Esophagus squamous epithelium (tissue), 5 donors: ENCODE measurements around the gene MCL1. TPM values are rescaled to one million over a fixed set of nuclear protein-coding genes. Genes with fewer than 3 reads are reported as not detected.

Source experiments
- DNase-seq: peaks from one replicate; lab custom pipeline; 2025; lab: John Stamatoyannopoulos, UW
- H3K27ac ChIP-seq, 4 donors: fragments of 200-600 bp; sonication (generic); one replicate each; pipeline ENCODE4 v1.5.1; 2016 to 2019; ENCODE audit warnings: mild to moderate bottlenecking in 1 of 4
- H3K27me3 ChIP-seq, 4 donors: fragments of 200-600 bp; sonication (generic); 1 replicate in 3 of 4; 2 replicates in 1 of 4; pipeline versions ENCODE4 v1.5.1 to v1.6.0; 2017 to 2021; ENCODE audit warnings: antibody characterized with exemption in 1 of 4
- H3K36me3 ChIP-seq, 3 donors: fragments of 200-600 bp; sonication (generic); one replicate each; pipeline ENCODE4 v1.5.1; 2016 to 2019
- H3K4me1 ChIP-seq, 3 donors: fragments of 200-600 bp; sonication (generic); one replicate each; pipeline ENCODE4 v1.5.1; 2017 to 2019
- H3K4me3 ChIP-seq, 4 donors: fragments of 200-600 bp; sonication (generic); 1 replicate in 3 of 4; 2 replicates in 1 of 4; pipeline ENCODE4 v1.5.1; 2016 to 2019; ENCODE audit warnings: mild to moderate bottlenecking in 2 of 4, moderate library complexity in 1 of 4
- H3K9me3 ChIP-seq, 3 donors: fragments of 200-600 bp; sonication (generic); one replicate each; pipeline ENCODE4 v1.5.1; 2016 to 2019
- POLR2A ChIP-seq, 4 donors: fragments of 450-650 bp; IDR thresholded peaks; one replicate each; pipeline ENCODE4 v1.6.1; 2017; ENCODE audit warnings: antibody characterized with exemption in 4 of 4, mild to moderate bottlenecking in 4 of 4, moderate library complexity in 3 of 4
- WGBS, 2 donors: methylation state at CpG; one replicate each; pipeline ENCODE4 v1.1.5; 2018; 5-methylcytosine and 5-hydroxymethylcytosine counted together
- intact Hi-C: fragments of 100-400 bp; cut with DNase I; formaldehyde crosslinking; loops from one replicate; pipeline ENCODE4 v1.15.0; 2022
- total RNA-seq, 4 donors: library from RNA; depleted of rRNA; stranded (reverse); fragments of >200 nt; gene quantifications; one replicate each; pipeline ENCODE4 v1.1.0, GENCODE V29; 2016
- TF ChIP-seq, protein P1 (sequence below), 6 experiments: fragments of 450-650 bp in 4 of 6; fragments of 200-600 bp in 2 of 6; sonication (generic) in 2 of 6; IDR thresholded peaks; one replicate each; pipeline ENCODE4 v1.5.1; 2016 to 2019; ENCODE audit warnings: antibody characterized with exemption in 6 of 6, mild to moderate bottlenecking in 4 of 6, moderate library complexity in 4 of 6
- donor health status: DM: yes; HTN: yes; CAD: no.

MCL1 gene
- total RNA-seq, 4 donors from 2014 or later = 167 to 256 (median 216) TPM

DNA sequence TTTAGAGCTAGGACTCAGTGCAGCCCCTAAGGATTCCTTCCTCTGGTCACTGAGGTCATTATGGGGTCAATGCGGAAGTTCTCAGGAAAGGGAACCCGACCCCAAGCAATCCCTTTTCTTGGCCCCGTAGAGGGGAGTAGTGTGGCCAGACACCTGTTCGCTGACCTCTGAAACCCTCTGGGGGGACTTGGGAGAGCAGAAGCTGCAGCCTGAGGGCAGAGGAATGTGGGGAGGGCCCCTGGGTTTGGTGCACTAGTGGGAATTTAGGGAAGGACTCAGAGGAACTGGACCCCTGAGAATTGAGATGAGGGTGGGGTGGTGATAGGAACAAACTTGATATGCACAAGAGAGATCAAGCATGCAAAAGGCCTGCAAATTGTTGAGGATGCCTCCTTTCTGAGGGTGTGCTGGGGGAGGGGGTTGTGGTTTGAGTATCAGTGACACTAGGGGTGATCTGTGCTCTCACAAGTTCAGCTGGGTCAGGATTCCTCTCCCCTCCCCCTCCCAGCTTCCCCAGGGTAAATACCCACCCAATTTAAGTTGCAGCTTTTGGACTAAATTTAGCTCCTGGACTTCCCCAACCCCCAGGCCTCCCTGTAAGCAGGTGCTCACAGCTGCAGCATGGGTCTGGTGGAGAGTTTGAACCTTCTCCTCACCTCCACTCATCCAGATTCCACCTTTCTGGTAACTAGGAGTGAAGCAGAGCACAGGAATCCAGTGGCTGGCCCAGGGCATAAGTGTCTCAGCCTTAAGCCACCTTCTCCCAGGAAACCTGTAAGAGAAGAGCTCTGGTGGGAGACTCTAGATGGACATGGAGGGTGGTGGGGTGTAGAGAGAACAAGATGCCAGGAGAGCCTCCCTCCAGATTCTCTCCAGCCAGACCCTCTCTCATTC lies 16.7 kb downstream of the MCL1 start:
- DNase-seq = peak; percentile 55

GRCh38 chr1:150561974-150562445 lies 17.4 kb downstream of the MCL1 start:
- Histone ChIP-seq H3K4me1 (peaks cover 70 to 89% (median 76%) of the 10 kb centered on the region in 3 donors), H3K9me3 (no peaks in the 10 kb centered on the region), H3K4me3 (peak overlapping the region; percentile 28 to 72 (median 60)), H3K36me3 (peaks cover 0 to 27% (median 0%) of the 10 kb centered on the region in 3 donors), H3K27ac (peak overlapping the region; percentile 98 to 100 (median 100)), H3K27me3 (no peaks in the 10 kb centered on the region)
- DNase-seq = peak; percentile 58
- intact Hi-C loops = loop anchor here (5.0 kb wide), 1 partner anchor 60 kb away; no protein-coding TSS in a partner anchor
- TF ChIP-seq, protein P1, sequence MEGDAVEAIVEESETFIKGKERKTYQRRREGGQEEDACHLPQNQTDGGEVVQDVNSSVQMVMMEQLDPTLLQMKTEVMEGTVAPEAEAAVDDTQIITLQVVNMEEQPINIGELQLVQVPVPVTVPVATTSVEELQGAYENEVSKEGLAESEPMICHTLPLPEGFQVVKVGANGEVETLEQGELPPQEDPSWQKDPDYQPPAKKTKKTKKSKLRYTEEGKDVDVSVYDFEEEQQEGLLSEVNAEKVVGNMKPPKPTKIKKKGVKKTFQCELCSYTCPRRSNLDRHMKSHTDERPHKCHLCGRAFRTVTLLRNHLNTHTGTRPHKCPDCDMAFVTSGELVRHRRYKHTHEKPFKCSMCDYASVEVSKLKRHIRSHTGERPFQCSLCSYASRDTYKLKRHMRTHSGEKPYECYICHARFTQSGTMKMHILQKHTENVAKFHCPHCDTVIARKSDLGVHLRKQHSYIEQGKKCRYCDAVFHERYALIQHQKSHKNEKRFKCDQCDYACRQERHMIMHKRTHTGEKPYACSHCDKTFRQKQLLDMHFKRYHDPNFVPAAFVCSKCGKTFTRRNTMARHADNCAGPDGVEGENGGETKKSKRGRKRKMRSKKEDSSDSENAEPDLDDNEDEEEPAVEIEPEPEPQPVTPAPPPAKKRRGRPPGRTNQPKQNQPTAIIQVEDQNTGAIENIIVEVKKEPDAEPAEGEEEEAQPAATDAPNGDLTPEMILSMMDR (IDR thresholded peaks at IDR 0.05) = peak in 1 of 6 experiments; percentile 1
- TF ChIP-seq POLR2A (IDR thresholded peaks at IDR 0.05) = peak in 2 of 4 donors; percentile 27 to 65
- WGBS, 2 donors = 0% methylated on average over 16 to 17 of the region's 18 CpGs

More for the DNA sequence above, 16.7 kb downstream of the MCL1 start:
- H3K27ac ChIP-seq = peak overlapping the region; percentile 98 to 100 (median 100)
- TF ChIP-seq, protein P1 (IDR thresholded peaks at IDR 0.05) = peak in 1 of 6 experiments; percentile 7
- TF ChIP-seq POLR2A (IDR thresholded peaks at IDR 0.05) = no peak
- H3K27me3 ChIP-seq = no peaks in the 10 kb centered on the region
- peaks cover 77 to 95% (median 81%) of the 10 kb centered on the region in 3 donors for H3K4me1 ChIP-seq
- peaks cover 0 to 20% (median 0%) of the 10 kb centered on the region in 3 donors for H3K36me3 ChIP-seq
- intact Hi-C loops = loop anchor here (5.0 kb wide), 1 partner anchor 60 kb away; no protein-coding TSS in a partner anchor
- no peaks in the 10 kb centered on the region for H3K9me3 ChIP-seq
- H3K4me3 ChIP-seq = peak overlapping the region; percentile 28 to 72 (median 60)
- WGBS, 2 donors = no CpG with 5 or more reads among the region's 4 CpGs

DNA sequence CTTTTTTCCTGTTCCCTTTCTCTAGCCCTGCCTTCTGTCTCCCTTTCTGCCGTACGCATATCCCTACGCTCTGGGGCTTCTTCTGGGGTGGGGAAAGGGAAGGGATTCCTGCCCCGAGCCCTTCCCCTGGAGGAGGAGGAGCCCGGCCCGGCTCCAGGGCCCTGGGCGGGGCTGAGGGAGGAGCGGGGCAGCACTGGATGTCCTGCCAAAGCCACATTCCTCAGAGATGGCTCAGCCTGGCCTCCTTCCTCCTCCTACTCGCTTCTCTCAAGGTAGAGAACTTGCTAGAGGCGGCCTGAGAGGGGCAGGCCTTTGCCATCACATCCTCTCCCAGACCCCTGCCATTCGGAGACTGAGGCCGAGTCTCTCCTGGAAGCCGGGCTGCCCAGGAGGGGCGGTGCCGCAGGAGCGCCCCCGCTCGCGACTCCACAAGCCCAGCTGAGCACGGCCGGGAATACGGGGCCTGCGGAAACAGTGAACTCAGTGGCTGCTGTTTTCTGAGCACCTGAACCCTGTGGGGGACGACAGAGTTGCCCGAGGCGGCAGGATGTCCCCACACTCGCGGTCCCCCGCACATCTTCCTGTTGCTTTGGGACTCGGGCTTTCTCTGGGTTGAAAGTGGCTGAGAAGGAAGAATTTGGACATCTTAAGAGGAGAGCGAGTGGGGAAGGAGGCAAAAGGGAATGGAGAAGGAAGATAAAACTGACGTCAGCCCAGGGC lies 18.0 kb downstream of the MCL1 start:
- H3K27me3 ChIP-seq = no peaks in the 10 kb centered on the region
- intact Hi-C loops = loop anchor here (5.0 kb wide), 1 partner anchor 61 kb away; no protein-coding TSS in a partner anchor
- H3K27ac ChIP-seq = peak overlapping the region; percentile 98 to 100 (median 100)
- H3K36me3 ChIP-seq = peaks cover 0 to 33% (median 0%) of the 10 kb centered on the region in 3 donors
- DNase-seq = peak; percentile 64
- peaks cover 65 to 83% (median 70%) of the 10 kb centered on the region in 3 donors for H3K4me1 ChIP-seq
- TF ChIP-seq, protein P1 (IDR thresholded peaks at IDR 0.05) = peak in 2 of 6 experiments; percentile 3 to 11
- peak in 3 of 4 donors; percentile 52 to 90 (median 90) for TF ChIP-seq POLR2A (IDR thresholded peaks at IDR 0.05)
- H3K9me3 ChIP-seq = no peaks in the 10 kb centered on the region
- 0 to 5% methylated on average over 5 to 19 of the region's 32 CpGs for WGBS, 2 donors
- peak overlapping the region; percentile 28 to 72 (median 60) for H3K4me3 ChIP-seq

DNA sequence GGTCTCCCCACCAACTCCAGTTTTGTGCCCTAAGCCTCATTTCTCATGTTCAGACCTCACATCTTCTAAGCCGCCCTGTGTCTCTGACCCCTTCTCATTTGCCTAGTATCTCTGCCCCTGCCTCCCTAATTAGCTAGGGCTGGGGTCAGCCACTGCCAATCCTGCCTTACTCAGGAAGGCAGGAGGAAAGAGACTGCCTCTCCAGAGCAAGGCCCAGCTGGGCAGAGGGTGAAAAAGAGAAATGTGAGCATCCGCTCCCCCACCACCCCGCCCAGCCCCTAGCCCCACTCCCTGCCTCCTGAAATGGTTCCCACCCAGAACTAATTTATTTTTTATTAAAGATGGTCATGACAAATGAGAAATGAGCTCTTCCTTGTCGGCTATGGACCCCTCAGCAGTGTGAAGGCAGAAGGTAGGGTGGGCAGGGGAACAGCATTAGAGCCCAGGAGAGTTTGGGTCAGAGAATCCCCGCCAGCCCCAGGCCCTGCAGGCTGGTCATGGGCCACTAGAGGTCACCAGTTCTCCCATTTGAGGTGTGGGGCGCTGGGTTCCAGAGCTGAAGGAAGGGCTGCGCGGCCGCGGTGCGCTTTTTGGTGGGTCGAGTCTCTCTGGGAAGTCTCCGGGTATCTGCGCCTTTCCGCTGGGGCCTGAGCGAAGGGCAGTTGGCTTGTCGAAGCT lies 18.7 kb downstream of the MCL1 start:
- Histone ChIP-seq H3K4me1 (peaks cover 58 to 76% (median 63%) of the 10 kb centered on the region in 3 donors), H3K36me3 (peaks cover 0 to 40% (median 0%) of the 10 kb centered on the region in 3 donors), H3K4me3 (peak overlapping the region; percentile 28 to 72 (median 60)), H3K27me3 (no peaks in the 10 kb centered on the region), H3K9me3 (no peaks in the 10 kb centered on the region), H3K27ac (peak overlapping the region; percentile 98 to 100 (median 100))
- 6 to 18% methylated on average over 15 of the region's 17 CpGs for WGBS, 2 donors
- TF ChIP-seq, protein P1 (IDR thresholded peaks at IDR 0.05) = peak; percentile 49 to 93 (median 78)
- no peak for TF ChIP-seq POLR2A (IDR thresholded peaks at IDR 0.05)
- intact Hi-C loops = loop anchor here (5.0 kb wide), 1 partner anchor 62 kb away; no protein-coding TSS in a partner anchor
- peak; percentile 64 for DNase-seq
